GM12801 (cell line): Measurements from ENCODE around the gene LTBP1.

ENCODE experiments used
- TF ChIP-seq, protein P1 (sequence below): IDR thresholded peaks from one replicate; pipeline ENCODE4 v1.5.1; 2011; ENCODE audit warnings: control low read depth; ENCODE audit not compliant: insufficient read length; ENCODE audit errors: extremely low read depth

The LTBP1 gene

GRCh38 chr2:33011941-33012340, 65.2 kb downstream of the LTBP1 start:
- TF ChIP-seq, protein P1, sequence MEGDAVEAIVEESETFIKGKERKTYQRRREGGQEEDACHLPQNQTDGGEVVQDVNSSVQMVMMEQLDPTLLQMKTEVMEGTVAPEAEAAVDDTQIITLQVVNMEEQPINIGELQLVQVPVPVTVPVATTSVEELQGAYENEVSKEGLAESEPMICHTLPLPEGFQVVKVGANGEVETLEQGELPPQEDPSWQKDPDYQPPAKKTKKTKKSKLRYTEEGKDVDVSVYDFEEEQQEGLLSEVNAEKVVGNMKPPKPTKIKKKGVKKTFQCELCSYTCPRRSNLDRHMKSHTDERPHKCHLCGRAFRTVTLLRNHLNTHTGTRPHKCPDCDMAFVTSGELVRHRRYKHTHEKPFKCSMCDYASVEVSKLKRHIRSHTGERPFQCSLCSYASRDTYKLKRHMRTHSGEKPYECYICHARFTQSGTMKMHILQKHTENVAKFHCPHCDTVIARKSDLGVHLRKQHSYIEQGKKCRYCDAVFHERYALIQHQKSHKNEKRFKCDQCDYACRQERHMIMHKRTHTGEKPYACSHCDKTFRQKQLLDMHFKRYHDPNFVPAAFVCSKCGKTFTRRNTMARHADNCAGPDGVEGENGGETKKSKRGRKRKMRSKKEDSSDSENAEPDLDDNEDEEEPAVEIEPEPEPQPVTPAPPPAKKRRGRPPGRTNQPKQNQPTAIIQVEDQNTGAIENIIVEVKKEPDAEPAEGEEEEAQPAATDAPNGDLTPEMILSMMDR = no peak

- TF ChIP-seq, protein P1 = no peak
Measured at GRCh38 chr2:33013684-33014110, 66.9 kb downstream of the LTBP1 start.

DNA sequence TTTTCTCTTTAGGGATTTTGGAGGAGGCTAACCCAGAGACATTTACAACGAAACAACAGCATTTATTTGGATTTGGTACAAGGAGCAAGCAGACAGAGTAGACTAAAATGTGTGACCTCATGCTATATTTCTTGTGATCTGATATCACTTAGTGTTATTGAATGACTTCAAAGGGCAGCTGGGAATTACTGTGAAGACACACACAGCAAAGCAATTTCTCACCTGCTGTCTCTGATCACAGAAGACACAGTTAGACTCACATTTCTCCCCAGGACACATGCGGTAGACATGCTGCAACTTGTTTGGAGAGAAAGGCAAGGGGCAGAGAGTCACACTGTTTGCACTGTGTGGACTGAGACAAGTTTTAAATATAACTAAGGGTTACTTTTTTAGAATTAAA, 67.5 kb downstream of the LTBP1 start:
- TF ChIP-seq, protein P1 = no peak

- TF ChIP-seq, protein P1 = no peak
Measured at GRCh38 chr2:33015421-33016142, 68.8 kb downstream of the LTBP1 start.

GRCh38 chr2:33018271-33018670, 71.5 kb downstream of the LTBP1 start:
- TF ChIP-seq, protein P1 = no peak

DNA sequence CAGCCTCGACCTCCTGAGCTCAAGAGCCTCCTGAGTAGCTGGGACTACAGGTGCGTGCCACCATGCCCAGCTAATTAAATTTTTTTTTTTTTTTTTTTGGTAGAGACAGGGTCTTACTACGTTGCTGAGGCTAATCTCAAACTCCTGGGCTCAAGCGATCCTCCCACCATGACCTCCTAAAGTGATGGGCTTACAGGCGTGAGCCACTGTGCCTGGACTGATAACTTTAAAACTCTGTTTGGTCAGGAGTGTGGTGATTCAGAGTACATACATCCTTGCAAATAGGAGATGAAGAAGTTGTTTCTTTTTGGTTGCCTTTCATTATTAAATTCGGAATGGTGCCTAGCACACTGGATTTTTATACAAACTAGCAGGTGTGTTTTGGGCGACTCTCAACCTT, 73.0 kb downstream of the LTBP1 start:
- TF ChIP-seq, protein P1 = no peak

DNA sequence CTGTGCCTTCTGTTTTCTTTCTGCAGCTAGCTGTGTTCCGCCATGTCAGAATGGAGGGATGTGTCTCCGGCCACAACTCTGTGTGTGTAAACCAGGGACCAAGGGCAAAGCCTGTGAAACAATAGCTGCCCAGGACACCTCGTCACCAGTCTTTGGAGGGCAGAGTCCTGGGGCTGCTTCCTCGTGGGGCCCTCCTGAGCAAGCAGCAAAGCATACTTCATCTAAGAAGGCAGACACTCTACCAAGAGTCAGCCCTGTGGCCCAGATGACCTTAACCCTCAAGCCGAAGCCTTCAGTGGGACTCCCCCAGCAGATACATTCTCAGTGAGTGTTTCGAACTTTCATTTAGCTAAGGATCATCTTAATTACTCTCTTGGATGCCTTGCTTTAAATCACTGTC, 74.1 kb downstream of the LTBP1 start:
- TF ChIP-seq, protein P1 = no peak
